Dendritic cell treated with granulocyte-macrophage colony-stimulating factor and Interleukin-4, amounts not matched to agents 40 ng/mL and 50 ng/mL, for 4 days (primary cell): ENCODE measurements around the gene PDE10A.

Experiments
- H3K27ac Mint-ChIP-seq: one replicate; pipeline ENCODE4 v1.8.0; 2022; ENCODE audit warnings: mild to moderate bottlenecking, mixed read lengths
- H3K27me3 Mint-ChIP-seq: one replicate; pipeline ENCODE4 v1.8.0; 2022; ENCODE audit warnings: mild to moderate bottlenecking, mixed read lengths
- H3K36me3 Mint-ChIP-seq: one replicate; pipeline ENCODE4 v1.8.0; 2022; ENCODE audit warnings: low read depth, mixed read lengths
- H3K4me1 Mint-ChIP-seq: one replicate; pipeline ENCODE4 v1.8.0; 2022; ENCODE audit warnings: low read depth, mixed read lengths
- H3K4me3 Mint-ChIP-seq: one replicate; pipeline ENCODE4 v1.8.0; 2022; ENCODE audit warnings: mild to moderate bottlenecking, moderate library complexity, mixed read lengths
- H3K9me3 Mint-ChIP-seq: one replicate; pipeline ENCODE4 v1.8.0; 2022; ENCODE audit warnings: mixed read lengths
- intact Hi-C: fragments of 100-400 bp; cut with micrococcal nuclease; formaldehyde crosslinking; loops from one replicate; pipeline ENCODE4 v1.15.0; 2022

The PDE10A gene

GRCh38 chr6:165689699-165690098, 26.7 kb upstream of the PDE10A start:
- no peak overlapping the region for H3K27ac Mint-ChIP-seq
- H3K9me3 Mint-ChIP-seq, result peaks cover 16% of the 10 kb centered on the region

GRCh38 chr6:165686596-165687365, 23.7 kb upstream of the PDE10A start:
- Mint-ChIP-seq H3K36me3 (no peaks in the 10 kb centered on the region), H3K9me3 (peaks cover 16% of the 10 kb centered on the region), H3K27me3 (no peaks in the 10 kb centered on the region), H3K4me3 (no peak overlapping the region), H3K27ac (no peak overlapping the region), H3K4me1 (no peaks in the 10 kb centered on the region)
- intact Hi-C loops, result no loop called here

More at GRCh38 chr6:165689699-165690098, 26.7 kb upstream of the PDE10A start:
- intact Hi-C loops, result no loop called here
- no peaks in the 10 kb centered on the region for H3K36me3 Mint-ChIP-seq
- H3K4me3 Mint-ChIP-seq, result no peak overlapping the region
- H3K4me1 Mint-ChIP-seq, result no peaks in the 10 kb centered on the region
- no peaks in the 10 kb centered on the region for H3K27me3 Mint-ChIP-seq

DNA sequence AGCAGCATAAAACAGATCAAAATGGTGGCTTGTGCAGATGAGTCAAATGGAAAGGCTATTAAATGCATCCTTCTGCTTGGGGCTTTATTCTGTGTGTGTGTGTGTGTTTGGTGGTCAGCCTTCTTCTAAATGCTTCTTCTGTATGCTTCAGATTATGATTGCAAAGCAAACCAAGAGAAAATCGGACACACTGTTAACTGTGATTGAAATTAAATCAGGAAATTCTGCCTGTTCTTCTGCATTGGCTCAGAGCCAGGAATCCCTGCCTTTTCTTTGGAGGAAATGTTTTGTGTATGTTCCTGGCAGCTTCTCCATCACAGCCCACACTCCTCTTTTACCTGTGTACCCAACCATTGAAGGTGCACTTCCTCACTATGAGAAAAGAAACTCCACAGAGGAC, 22.3 kb upstream of the PDE10A start:
- no peaks in the 10 kb centered on the region for H3K27me3 Mint-ChIP-seq
- no peaks in the 10 kb centered on the region for H3K36me3 Mint-ChIP-seq
- no peak overlapping the region for H3K27ac Mint-ChIP-seq
- H3K4me1 Mint-ChIP-seq, result no peaks in the 10 kb centered on the region
- no peak overlapping the region for H3K4me3 Mint-ChIP-seq
- H3K9me3 Mint-ChIP-seq, result peaks cover 16% of the 10 kb centered on the region
- intact Hi-C loops, result no loop called here

DNA sequence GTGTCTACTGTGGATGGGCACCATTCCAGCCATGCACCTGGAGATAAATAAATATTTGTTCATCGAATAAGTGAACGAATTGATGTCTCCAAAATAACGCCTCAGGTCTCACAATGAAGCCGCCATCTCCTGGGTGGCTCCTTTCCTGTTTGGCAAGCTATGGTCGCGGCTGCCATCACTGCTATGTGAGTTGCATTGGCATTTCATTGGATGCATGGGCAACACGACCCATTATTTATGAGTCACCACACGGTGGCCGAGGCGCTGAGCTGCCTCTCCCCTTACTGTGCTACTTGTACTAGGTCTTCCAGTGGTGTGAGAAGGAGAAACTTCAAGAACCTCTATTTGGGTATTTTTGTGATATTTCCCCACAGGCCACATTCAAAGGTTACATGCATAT, 21.3 kb upstream of the PDE10A start:
- Mint-ChIP-seq H3K27ac (no peak overlapping the region), H3K4me3 (no peak overlapping the region), H3K9me3 (peaks cover 16% of the 10 kb centered on the region), H3K36me3 (no peaks in the 10 kb centered on the region), H3K27me3 (no peaks in the 10 kb centered on the region), H3K4me1 (no peaks in the 10 kb centered on the region)
- intact Hi-C loops, result no loop called here

DNA sequence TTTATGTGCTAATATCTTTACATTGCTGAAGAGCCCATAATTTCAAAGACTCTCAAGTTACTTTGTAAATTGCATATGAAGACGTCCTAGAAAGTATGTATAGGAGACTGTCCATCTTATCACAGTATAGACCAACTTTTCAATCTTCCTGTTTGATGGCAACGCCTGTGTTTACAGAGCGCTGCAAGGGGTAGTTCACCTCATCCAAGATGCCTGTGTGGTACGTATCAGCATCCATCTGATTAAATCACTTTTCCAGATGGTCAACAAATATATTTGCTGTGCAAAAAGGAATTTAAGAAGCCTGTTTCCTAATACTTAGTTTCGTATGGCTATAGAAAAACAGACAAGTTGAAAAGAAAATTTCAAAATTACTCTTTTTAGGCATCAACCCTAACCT, 17.9 kb upstream of the PDE10A start:
- Mint-ChIP-seq H3K9me3 (no peaks in the 10 kb centered on the region), H3K4me3 (no peak overlapping the region), H3K4me1 (no peaks in the 10 kb centered on the region), H3K27me3 (no peaks in the 10 kb centered on the region), H3K27ac (no peak overlapping the region), H3K36me3 (no peaks in the 10 kb centered on the region)
- intact Hi-C loops, result no loop called here

DNA sequence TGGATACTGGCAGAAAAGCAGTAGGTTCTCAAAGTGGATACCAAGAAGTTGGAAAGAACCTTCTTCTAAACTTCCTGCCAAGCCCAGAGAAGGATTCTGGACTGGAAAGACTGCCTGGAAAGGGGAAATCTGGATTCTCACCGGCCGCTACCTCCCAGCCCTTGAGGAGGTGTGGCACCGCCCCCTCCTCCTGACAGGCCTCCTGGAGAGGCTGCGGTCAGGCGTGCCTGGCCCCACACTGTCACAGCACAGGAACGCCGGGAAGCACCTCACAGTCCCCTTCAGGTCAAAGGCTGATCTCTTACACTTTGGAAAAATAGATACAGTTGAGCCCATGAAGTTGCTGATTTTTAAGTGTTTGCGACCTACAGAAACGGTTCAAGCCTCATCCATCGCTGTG, 16.3 kb upstream of the PDE10A start:
- Mint-ChIP-seq H3K4me3 (no peak overlapping the region), H3K4me1 (no peaks in the 10 kb centered on the region), H3K27me3 (no peaks in the 10 kb centered on the region), H3K9me3 (no peaks in the 10 kb centered on the region), H3K36me3 (no peaks in the 10 kb centered on the region), H3K27ac (no peak overlapping the region)
- intact Hi-C loops, result no loop called here

- Mint-ChIP-seq H3K9me3 (no peaks in the 10 kb centered on the region), H3K4me1 (no peaks in the 10 kb centered on the region), H3K27me3 (no peaks in the 10 kb centered on the region), H3K36me3 (no peaks in the 10 kb centered on the region), H3K27ac (no peak overlapping the region), H3K4me3 (no peak overlapping the region)
- intact Hi-C loops, result no loop called here
These were observed 15.9 kb upstream of the PDE10A start for GRCh38 chr6:165678904-165679303.

- Mint-ChIP-seq H3K27ac (no peak overlapping the region), H3K36me3 (no peaks in the 10 kb centered on the region), H3K4me1 (no peaks in the 10 kb centered on the region), H3K9me3 (no peaks in the 10 kb centered on the region), H3K4me3 (no peak overlapping the region), H3K27me3 (no peaks in the 10 kb centered on the region)
- intact Hi-C loops, result no loop called here
These were observed 15.4 kb upstream of the PDE10A start for GRCh38 chr6:165678429-165678828.

- no peak overlapping the region for H3K27ac Mint-ChIP-seq
- H3K9me3 Mint-ChIP-seq, result no peaks in the 10 kb centered on the region
These were observed 14.1 kb upstream of the PDE10A start for GRCh38 chr6:165677091-165677490.

GRCh38 chr6:165676435-165677068, 13.5 kb upstream of the PDE10A start:
- Mint-ChIP-seq H3K36me3 (no peaks in the 10 kb centered on the region), H3K9me3 (no peaks in the 10 kb centered on the region), H3K27me3 (no peaks in the 10 kb centered on the region), H3K27ac (no peak overlapping the region), H3K4me1 (no peaks in the 10 kb centered on the region), H3K4me3 (no peak overlapping the region)
- intact Hi-C loops, result no loop called here

More at GRCh38 chr6:165677091-165677490, 14.1 kb upstream of the PDE10A start:
- Mint-ChIP-seq H3K36me3 (no peaks in the 10 kb centered on the region), H3K4me1 (no peaks in the 10 kb centered on the region), H3K4me3 (no peak overlapping the region), H3K27me3 (no peaks in the 10 kb centered on the region)
- intact Hi-C loops, result no loop called here

- H3K4me1 Mint-ChIP-seq, result no peaks in the 10 kb centered on the region
- no peaks in the 10 kb centered on the region for H3K9me3 Mint-ChIP-seq
- H3K27ac Mint-ChIP-seq, result no peak overlapping the region
- peaks cover 3% of the 10 kb centered on the region for H3K27me3 Mint-ChIP-seq
- no peak overlapping the region for H3K4me3 Mint-ChIP-seq
- intact Hi-C loops, result no loop called here
- H3K36me3 Mint-ChIP-seq, result no peaks in the 10 kb centered on the region
These were observed 12.1 kb upstream of the PDE10A start for GRCh38 chr6:165675120-165675519.

DNA sequence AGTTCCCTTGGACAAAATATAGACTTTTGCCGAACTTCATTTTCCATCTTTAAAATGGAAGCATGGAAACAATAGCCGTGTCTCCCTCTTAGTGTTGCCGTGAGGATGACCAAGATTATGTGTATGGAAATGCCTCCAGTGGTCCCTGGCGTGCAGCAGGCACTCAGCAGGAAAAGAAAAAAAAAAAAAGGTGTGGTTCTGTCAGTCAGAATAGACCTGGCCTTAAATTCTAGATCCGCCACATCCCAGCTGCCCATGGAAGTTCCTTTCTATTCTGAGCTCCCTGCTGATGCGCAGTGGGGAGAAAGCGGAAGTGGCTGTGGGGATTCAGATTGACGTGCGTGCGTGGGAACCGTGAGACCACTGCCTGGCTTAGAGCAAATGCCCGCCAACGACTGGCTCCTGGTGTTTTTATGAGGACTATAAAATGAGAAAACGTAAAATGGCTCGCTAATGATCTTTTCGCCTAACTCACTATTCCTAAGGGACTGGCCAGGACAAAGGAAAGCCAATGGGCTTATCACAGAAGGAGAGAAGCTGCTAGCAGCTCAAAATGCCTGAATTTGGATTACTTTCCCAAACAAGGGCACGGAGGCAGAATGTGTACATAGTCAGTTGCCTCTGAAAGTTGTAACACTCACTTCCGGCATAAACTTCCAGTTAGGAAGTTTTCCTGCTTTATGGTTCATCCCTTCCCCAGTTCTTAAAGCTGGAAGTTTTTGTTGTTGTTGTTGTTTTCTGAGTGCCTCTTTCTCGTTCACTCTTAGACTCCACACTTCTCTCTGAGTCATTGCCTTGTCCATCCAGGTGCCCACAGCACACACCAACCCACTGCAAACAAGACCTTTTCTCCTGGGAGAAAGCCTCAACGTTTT, 11.4 kb upstream of the PDE10A start:
- intact Hi-C loops, result no loop called here
- H3K36me3 Mint-ChIP-seq, result no peaks in the 10 kb centered on the region
- H3K27ac Mint-ChIP-seq, result no peak overlapping the region
- H3K27me3 Mint-ChIP-seq, result peaks cover 3% of the 10 kb centered on the region
- no peaks in the 10 kb centered on the region for H3K9me3 Mint-ChIP-seq
- H3K4me1 Mint-ChIP-seq, result no peaks in the 10 kb centered on the region
- H3K4me3 Mint-ChIP-seq, result no peak overlapping the region

- Mint-ChIP-seq H3K4me1 (no peaks in the 10 kb centered on the region), H3K36me3 (no peaks in the 10 kb centered on the region), H3K27me3 (peaks cover 11% of the 10 kb centered on the region), H3K27ac (no peak overlapping the region), H3K4me3 (no peak overlapping the region), H3K9me3 (no peaks in the 10 kb centered on the region)
- intact Hi-C loops, result no loop called here
These were observed 8.3 kb upstream of the PDE10A start for GRCh38 chr6:165671222-165671768.

GRCh38 chr6:165668951-165669350, 5.9 kb upstream of the PDE10A start:
- H3K27me3 Mint-ChIP-seq, result peaks cover 27% of the 10 kb centered on the region
- H3K9me3 Mint-ChIP-seq, result no peaks in the 10 kb centered on the region
- no peak overlapping the region for H3K27ac Mint-ChIP-seq
- no peak overlapping the region for H3K4me3 Mint-ChIP-seq
- intact Hi-C loops, result no loop called here
- H3K36me3 Mint-ChIP-seq, result no peaks in the 10 kb centered on the region
- H3K4me1 Mint-ChIP-seq, result no peaks in the 10 kb centered on the region
